Measurements from ENCODE around the gene AKAP7. TPM values are rescaled to one million over a fixed set of nuclear protein-coding genes. Genes with fewer than 3 reads are reported as not detected.

Gene AKAP7
- total RNA-seq, 1 experiment from 2014 or later = 4.7 TPM

DNA sequence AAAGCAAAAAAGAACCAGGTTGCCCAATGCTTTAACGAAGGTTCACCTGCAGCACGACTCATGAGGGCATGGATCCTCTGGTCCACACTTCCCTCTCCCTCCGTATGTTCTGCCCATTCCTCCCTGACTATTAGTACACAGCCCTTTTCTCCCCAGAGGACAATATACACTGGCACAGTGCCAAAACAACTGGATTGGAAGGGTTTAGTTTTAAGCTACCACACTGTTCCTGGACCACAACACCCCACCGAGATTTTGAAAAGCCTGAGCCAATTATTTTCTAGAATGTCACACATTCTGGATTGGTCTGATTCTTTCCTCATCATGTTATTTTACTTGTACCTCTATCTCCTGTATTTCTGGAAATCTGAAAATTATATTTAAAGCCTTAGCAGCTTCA is 2.9 kb upstream of the AKAP7 start:
- no peak for DNase-seq (ENCODE audit: extremely low read depth, low read depth)

DNA sequence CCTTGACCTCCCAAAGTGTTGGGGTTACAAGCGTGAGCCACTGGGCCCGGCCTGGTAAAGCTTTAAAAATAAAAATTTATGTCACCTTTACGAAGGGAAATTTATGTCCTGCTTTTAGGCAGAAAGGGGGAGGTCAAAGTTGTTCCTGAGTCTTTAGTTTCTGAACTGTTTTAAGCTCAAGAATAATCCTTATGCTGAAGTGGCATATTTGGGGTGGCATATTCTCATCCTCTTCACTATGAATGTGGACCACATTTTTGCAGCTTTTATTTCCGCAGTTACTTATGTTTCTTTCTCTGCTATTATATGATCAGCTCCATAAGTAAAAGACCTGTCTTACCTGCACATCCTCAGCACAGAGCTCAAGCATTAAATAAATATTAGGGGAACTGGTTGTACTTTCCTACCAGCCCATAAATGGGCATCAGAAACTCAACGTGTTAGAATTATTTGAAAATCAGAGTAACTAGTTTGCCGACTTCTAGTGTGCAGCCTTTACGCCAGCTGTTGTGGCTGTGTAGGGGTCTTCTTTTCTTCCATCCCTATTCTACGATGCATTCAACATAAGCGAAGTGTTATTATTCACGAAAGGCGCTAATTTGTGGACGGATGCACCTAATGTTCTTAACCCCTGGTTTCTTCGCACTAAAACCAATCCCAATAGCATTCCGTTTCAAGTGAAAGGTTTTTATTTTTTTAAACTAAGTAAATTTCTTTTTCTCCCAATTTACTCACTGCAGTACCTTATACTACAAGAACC is 867 bp upstream of the AKAP7 start:
- no peak for DNase-seq (ENCODE audit: extremely low read depth, low read depth)

DNA sequence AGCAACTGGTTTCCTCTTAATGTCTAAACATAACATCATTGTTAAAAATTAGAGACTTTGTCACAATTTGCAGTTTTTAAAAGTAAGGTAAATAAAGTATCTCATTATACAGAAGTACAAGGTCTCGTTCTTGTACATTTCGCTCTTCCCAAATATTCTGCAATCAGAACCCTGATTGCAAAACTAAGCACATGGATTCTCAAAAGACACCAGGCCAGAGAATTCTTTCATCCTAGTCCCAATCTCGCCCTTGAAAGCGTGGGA is 355 bp upstream of the AKAP7 start:
- DNase-seq (ENCODE audit: extremely low read depth, low read depth) = no peak

DNA sequence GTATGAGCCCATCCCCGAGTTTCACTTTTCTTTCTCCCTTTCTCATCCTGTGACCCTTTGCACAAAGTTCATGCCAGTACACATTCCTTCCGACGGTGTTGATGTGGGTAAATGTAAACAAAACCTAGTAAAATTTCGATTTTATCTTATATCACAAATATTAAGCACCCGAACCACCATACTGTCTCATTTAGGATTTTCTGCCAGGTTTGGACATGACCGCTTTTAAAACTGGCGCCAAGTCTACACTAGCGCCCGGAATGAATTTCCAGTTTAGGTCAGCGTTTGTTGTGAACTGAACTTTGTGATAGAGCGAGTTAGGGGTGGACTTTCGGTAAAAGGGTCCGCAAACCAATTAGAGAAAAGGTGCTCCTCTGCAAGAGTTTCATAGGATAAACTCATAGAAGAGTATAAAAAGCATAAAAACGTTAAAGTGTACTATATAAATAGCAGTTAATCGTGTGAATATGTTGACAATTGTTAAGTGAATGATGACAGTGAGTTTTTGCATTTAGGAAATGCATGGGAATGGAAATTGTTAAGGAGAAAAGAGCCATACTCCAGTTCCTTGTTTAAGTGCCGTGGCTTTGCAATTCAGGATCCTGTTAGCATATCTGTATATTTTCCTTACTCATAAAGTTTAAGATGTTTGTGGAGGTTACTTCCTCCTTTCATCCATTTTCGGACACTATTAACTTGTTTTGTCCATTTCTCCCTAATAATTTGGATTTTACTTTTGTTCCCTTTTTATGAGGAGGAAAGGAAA is 937 bp downstream of the AKAP7 start:
- DNase-seq (ENCODE audit: extremely low read depth, low read depth) = peak; percentile 7

DNA sequence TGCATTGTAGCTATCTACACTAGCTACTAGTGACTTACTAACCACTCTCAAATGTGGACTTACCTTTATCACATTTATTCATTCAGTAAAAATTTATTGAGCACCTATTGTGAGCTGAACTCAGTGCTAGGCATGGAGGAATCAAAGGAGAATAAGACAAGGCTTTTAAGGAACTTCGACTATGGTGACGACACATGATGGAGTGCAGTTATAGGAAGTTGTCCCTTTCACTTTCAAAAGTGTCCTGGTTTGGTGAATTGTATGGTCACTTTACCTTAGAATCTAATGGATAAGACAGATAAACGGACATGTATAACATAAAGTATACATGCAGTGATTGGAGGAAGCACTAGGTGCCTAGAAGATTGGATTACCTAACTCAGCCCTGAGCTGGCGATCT is 4.3 kb downstream of the AKAP7 start:
- no peak for DNase-seq (ENCODE audit: extremely low read depth, low read depth)

DNA sequence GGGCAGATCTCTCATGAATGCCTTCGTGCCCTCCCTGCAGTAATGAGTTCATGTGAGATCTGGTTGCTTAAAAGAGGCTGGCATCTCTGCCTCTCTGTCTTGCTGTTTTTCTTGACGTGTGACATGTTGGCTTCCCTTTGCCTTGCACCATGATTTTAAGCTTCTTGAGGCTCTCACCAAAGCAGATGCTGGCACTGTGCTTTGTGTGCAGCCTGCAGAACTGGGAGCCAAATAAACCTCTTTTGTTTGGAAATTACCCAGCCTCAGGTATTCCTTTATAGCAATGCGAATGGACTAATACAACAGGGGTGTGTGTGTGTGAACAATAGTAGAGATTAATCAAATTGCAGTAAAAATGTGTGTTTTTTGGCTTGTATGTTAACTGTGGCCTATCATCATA is 8.1 kb downstream of the AKAP7 start:
- no peak for DNase-seq (ENCODE audit: extremely low read depth, low read depth)

DNA sequence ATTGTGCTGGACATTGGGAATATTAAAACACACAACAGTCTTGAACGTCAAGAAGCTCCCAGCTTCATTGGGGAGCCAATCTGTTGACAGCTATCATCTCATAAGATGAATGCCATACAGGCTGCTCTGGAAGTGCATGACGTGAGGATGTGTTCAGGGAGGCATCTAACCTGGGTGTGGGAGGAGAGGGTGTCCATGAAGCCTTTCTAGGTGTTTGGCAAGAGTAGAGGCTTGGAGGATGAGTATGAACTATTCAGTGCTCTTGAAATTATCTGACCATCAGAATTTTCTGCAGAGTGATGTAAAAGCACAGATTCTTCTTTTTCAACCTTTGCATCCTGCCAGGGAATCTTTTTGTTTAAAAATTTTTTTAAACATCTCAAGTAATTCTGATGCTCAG is 11.6 kb downstream of the AKAP7 start:
- no peak for DNase-seq (ENCODE audit: extremely low read depth, low read depth)

DNA sequence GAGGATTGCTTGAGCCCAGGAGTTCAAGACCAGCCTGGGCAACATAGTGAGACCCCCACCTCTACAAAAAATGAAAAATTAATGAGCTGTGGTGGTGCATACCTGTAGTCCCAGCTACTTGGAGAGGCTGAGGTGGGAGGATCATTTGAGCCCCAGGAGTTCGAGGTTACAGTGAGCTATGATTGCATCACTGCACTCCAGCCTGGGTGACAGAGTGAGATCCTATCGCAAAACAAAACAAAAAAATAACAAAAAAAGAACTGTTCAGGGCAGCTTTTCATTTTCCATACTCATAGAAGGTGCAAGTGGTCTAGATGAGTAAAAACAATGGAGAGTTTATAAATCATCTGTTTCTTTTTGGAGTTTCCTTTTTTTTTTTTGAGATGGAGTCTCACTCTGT is 21.1 kb downstream of the AKAP7 start:
- DNase-seq (ENCODE audit: extremely low read depth, low read depth) = no peak

DNA sequence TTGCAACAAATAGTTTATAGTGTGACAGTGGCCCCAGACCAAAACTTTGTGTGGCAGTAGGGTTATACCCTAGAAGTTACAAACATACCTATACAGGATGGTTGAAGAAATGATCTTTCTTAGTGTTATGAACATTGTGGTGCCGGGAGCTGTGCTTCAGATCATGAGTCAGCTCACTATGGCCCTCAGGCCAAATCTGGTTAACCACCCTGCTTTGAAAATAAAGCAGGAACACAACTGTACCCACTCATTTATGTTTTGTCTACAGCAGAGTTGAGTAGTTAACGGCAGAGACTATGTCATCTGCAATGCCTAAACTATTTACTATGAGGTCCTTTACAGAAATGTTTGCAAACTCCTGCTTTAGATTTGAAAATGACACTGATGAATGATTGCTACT is 24.3 kb downstream of the AKAP7 start:
- no peak for DNase-seq (ENCODE audit: extremely low read depth, low read depth)

DNA sequence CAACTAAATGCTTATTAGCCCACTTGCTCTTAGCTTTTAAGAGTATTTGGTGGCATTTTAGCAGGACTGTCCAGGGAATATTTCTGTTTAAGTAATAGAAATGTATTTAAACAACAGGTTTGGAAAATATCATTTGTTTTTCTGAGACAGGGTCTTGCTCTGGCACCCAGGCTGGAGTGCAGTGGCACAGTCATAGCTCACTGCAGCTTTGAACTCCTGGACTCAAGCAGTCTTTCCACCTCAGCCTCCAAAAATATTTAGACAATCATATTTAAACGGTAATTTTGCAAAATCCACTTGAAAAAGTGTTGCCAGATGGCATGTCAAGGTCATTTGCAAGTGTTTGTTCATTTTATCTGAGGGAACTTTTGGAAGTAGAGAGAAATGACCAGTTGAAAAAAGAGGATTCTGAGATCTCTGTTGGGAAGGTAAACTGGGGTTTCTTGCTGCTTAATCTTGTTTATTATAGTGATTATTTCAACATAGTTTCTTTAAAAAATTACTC is 25.0 kb downstream of the AKAP7 start:
- DNase-seq (ENCODE audit: extremely low read depth, low read depth) = no peak

DNA sequence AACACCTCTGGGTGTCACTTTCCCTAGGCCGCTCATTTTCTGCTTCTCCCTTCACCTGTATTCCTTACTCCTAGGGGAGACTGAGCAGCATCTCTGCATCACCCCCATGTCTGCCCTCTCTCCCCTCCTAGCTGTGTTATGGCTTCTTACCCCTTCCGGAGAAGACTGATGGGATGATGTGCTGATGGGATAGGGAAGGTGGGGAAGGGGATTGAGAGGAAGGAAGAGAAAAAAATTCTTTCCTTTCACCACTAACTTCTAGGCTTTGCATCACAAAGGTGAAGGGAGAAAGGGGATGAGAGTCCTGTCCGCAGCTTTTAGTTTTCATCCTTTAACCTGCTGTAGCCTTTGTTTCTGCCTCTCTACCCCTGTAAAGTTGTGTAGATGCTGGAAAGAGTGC is 26.7 kb downstream of the AKAP7 start:
- no peak for DNase-seq (ENCODE audit: extremely low read depth, low read depth)

DNA sequence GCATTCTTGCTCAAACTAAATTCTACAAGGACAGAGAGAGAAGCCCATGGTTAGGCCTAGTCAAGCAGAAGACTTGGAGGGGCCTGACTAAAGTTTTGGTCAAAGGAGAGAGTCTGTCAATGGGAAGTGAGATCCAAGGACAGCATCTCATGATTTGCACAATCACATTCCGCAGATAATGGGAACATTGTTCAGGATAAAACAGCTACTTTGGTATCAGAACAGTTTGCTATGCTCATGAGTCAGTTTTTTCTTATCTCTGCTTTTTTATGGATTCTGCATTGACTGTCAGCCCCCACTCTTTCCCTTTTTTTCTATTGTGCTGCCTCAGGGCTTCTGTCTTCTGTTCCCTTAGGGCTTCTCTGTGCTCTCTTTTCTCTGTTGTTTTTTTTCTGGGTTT is 28.6 kb downstream of the AKAP7 start:
- DNase-seq (ENCODE audit: extremely low read depth, low read depth) = no peak

DNA sequence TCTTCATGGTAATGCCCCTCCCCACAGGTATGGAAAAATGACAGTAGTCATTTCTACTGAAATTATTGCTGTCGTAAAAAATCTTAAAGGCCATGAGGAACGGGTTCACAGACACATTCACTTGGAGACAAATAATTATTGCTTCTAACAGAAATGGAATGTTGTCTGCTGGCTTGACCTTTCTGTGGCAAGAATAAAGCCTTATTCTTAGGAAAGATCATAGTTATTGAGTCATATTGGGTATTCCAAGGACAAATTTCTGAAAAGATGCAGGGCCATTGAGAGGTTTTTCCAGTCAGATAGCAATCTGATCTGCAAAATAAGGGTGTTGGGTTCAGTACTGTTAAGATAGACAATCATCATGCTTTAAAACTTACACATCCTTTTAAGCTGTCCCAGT is 29.2 kb downstream of the AKAP7 start:
- no peak for DNase-seq (ENCODE audit: extremely low read depth, low read depth)

DNA sequence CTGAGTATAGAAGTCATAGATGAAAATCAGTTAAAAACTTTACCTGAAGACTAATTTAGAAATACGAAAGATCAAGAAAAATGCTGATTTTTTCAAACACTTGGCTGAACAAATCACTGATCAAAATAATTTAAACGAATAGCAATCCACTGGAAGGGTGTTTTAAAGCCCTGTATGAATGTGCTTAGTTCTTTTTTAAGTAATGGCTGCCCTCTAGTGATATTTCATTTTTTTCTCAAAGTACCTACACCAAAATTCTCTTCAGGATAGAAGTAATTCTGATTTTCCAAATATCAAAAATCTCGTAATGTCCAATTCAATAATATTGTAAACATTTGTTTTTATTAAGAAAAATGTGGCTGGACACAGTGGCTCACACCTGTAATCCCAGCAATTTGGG is 32.5 kb downstream of the AKAP7 start:
- DNase-seq (ENCODE audit: extremely low read depth, low read depth) = no peak

DNA sequence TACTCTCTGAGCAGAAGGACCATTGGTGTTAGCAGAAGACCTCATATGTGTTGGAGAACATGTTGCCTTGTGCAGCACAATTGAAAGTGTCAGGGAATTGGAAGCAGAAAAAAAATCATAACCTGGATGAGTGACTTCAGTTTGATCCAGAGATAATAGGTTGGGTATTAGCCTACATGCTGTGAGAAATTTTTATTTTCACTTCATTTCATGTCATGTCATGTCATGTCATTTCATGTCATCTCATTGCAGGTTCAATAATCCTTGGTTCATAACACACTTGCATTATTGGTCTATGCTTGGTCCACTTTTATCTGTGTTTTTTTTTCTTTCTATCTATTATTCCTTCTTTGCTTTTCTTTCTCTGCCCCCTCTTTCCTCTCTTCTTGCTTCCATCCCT is 34.3 kb downstream of the AKAP7 start:
- DNase-seq (ENCODE audit: extremely low read depth, low read depth) = no peak

DNA sequence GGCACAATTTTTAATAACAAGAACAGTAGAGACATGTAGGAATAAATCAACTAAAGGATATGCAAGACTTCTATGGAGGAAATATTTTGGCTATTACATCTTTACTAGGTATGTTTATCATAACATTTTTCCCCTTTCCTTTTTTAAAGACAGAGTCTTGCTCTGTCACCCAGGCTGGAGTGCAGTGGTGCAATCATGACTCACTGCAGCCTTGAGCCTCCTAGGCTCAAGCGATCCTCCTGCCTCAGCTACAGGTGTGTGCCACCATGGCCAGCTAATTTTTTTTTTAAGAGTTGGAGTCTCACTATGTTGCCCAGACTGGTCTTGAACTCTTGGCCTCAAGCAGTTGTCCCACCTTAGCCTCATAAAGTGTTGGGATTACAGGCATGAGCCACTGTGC is 37.0 kb downstream of the AKAP7 start:
- DNase-seq (ENCODE audit: extremely low read depth, low read depth) = no peak

DNA sequence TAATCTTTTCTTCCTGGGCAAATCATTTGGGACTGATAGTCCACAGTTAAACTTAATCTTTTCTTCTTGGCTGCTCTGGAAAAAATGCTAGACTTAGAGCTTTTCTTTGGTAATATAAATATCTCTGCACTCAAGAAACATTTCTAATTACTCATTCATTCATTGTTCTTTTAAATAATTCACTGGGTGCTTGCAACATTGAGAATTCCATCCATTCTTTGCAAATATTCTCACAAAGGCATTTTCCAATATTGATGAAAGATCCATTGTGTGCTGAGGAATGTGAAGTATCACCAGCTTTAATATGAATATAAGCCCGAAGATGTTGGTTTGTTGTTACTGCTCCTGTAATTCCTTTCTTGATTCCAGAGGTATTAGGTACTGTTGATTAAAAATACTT is 38.4 kb downstream of the AKAP7 start:
- DNase-seq (ENCODE audit: extremely low read depth, low read depth) = no peak

DNA sequence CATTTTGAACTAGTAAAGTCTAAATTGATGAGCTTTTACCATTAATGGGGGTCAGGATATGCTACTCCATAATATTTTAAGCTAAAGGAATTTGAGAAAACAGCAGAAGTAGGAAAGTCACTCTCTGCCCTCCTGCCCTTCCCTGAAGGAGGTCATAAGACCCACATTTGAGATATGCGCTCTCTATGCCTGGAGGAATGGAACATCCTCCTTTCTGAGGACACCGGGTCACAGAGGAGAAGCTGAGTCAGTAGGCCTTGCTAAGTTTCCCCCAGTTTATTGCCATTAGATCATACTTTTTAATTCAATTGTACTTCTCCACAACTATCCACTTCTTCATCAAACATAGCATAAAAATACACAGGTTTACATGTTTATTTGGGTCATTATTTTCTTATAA is 40.3 kb downstream of the AKAP7 start:
- no peak for DNase-seq (ENCODE audit: extremely low read depth, low read depth)

DNA sequence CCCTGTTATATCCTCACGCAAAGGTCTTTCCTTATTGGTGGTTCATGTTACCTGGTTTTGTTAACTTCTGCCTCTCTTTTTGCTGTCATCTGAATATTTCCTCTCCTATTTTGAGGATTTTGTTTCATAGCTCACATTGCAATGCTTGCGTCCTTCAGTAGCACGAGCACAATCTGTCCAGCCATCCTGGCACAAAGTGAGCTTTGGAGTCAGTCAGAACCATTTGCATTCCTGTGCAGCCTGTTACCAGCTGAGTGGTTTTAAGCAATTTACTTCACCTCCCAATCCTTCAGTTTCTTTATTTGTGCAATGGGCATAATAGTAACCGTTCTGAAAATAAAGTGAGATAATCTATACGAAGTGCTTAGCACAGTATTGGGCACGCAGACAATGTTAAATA is 42.7 kb downstream of the AKAP7 start:
- DNase-seq (ENCODE audit: extremely low read depth, low read depth) = no peak

DNA sequence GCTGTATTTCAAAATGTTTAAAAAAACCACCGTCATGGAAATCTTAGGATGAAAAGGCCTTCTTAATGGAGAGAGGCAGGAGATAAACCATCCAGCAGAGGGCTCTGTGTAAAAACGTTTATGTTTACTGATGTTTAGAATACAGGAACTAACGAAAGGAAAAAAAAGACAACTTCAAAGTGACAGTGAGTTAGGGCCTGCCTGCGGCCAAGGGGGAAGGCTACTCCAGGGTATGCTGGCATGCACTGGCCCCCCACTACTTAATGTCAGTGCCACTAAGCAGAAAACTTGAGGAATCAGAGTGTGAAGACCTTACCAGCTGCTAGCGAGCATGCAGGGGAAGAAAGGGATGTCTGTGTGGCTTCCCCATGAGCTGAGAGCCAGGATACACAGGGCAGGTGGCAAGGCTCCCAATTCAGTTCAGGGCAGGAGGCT is 47.7 kb downstream of the AKAP7 start:
- peak; percentile 6 for DNase-seq (ENCODE audit: extremely low read depth, low read depth)

DNA sequence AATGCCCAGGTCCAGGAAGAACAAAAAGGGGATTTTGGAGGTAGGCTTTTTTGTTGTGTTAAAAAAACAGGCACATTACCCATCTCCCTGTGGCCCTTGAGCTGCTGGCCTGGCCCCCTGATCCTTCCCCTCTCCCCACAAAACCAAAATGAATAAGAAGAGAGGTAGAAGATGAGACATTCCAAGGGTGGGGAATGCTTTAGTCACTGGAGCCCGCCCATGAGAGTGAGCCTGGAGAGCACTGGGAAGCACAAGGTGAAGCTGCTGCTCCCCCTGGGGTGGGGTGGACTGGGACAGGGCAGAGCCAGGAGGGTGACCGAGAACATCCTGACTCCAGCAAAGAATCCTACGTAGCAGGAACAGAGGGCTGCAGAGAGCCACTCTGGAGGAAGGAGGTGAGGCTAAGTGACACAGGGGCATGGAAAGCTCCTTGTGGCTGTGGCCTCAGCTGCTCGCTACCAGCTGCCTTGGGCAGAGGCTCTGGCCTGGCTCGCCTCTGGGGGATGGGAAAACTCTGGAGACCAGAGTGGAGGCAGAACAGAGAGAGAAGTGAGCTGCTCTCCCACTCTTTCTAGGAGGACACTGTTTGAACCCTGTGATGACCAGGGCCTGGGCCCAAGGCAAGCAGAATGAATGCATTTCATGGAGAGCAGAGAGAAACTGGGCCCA is 48.3 kb downstream of the AKAP7 start:
- DNase-seq (ENCODE audit: extremely low read depth, low read depth) = no peak

DNA sequence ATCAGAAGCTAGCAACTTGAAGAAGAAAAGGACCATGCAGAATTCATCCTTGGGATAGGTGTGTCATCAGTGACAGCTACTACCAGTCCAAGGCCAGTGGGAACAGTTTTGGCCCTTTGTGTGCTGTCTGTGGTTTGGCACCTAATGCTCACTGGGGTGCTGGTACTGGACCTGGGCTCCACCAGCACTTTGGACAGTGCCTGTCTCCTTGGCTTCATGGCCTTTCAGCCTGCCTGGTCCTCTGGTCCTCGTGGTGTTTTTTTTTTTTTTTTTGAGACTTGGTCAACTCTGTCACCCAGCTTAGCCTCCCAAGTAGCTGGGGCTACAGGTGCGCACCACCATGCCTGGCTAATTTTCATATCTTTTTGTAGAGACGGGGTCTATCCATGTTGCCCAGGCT is 56.3 kb downstream of the AKAP7 start:
- DNase-seq (ENCODE audit: extremely low read depth, low read depth) = no peak
